Measurements from ENCODE around the gene MBD3L5. TPM values are rescaled to one million over a fixed set of nuclear protein-coding genes. Genes with fewer than 3 reads are reported as not detected.

The MBD3L5 gene
- total and polyA plus RNA-seq, 9 of the 15 experiments (the other 6 are each of a cell fraction or from before 2014, with no cell fraction given): not detected

GRCh38 chr19:6988257-6988656 lies 42.1 kb upstream of the MBD3L5 start (continued):
- TF ChIP-seq ZNF140 (CRISPR knock-in tag; IDR thresholded peaks at IDR 0.05): no peak

- no peak for TF ChIP-seq ZNF780A (CRISPR knock-in tag; IDR thresholded peaks at IDR 0.05)
- TF ChIP-seq ZNF224 (CRISPR knock-in tag; IDR thresholded peaks at IDR 0.05): no peak
- no peak for TF ChIP-seq NCOR1 (IDR thresholded peaks at IDR 0.05)
- 0 out of 2 replicates have a peak, but pooled peaks have one; percentile 60 for TF ChIP-seq ZBTB26 (CRISPR knock-in tag; IDR thresholded peaks at IDR 0.05)
- 0 out of 2 replicates have a peak, but pooled peaks have one; percentile 37 for TF ChIP-seq OTX1 (CRISPR knock-in tag; IDR thresholded peaks at IDR 0.05)
- no peaks in the 10 kb centered on the region for H3K36me3 ChIP-seq (ENCODE audit: control insufficient read depth, insufficient read depth, low read length)
- H3K9me3 ChIP-seq (replicated peaks; ENCODE audit: control insufficient read depth, insufficient read depth, low read depth, low read length): peaks cover 4% of the 10 kb centered on the region; the same call in 1 of the 2 replicates
- H3K4me3 ChIP-seq: no peak overlapping the region
- ChIA-PET CTCF (ENCODE audit: low intra/inter-chr PET ratio) (no interaction called here), POLR2A (no interaction called here)
- FAIRE-seq (no peak), DNase-seq (ENCODE audit: extremely low read depth in 1 of 4, low spot score in 3 of 4) (no peak), ATAC-seq (no peak)
- H3K4me1 ChIP-seq (replicated peaks in 1 of 2; ENCODE audit: control insufficient read depth in 2 of 2, insufficient read depth in 2 of 2, low read length in 2 of 2): no peaks in the 10 kb centered on the region
- no peaks in the 10 kb centered on the region for H3K9me1 ChIP-seq (ENCODE audit: control insufficient read depth, insufficient read depth, low read length)
- no peak overlapping the region for H3K4me2 ChIP-seq (ENCODE audit: insufficient read depth, low read length)
- no peaks in the 10 kb centered on the region for H4K20me1 ChIP-seq (replicated peaks; ENCODE audit: control insufficient read depth, insufficient read depth, low read length)
- no peak overlapping the region for H3K27ac ChIP-seq (ENCODE audit: extremely low read depth, low read depth, low read length)
- H2AFZ ChIP-seq (ENCODE audit: low read depth, low read length): no peak overlapping the region
- no peak overlapping the region for H3K9ac ChIP-seq (ENCODE audit: insufficient read depth in 1 of 2, low read depth in 2 of 2, low read length in 2 of 2)
- intact Hi-C loops (cut with micrococcal nuclease) (no loop called here), in situ Hi-C loops (cut with MboI) (no loop called here)
- WGBS (ENCODE audit: insufficient coverage, low coverage, missing lambda C conversion rate): 0% methylated on average over 1 of the region's 1 CpG
- BruUV-seq (replicated peaks): no TSS peak
- H3K79me2 ChIP-seq (ENCODE audit: control insufficient read depth, insufficient read depth, low read length): no peaks in the 10 kb centered on the region
- H3K27me3 ChIP-seq (ENCODE audit: control insufficient read depth in 2 of 2, insufficient read depth in 2 of 2, low read length in 2 of 2): peaks cover 0 to 8% of the 10 kb centered on the region in 2 experiments; a peak in 3 of 5 replicates
Measured at GRCh38 chr19:6995054-6995453, 35.3 kb upstream of the MBD3L5 start.

All from K562 (cell line).